ENCODE results near the gene TSPAN32.

GRCh38 chr11:2328021-2328420 lies 26.2 kb downstream of the TSPAN32 start:
- TF ChIP-seq CTCF (IDR thresholded peaks at IDR 0.05; ENCODE audit: extremely low read depth in 1 of 2, insufficient read depth in 1 of 2, low read depth in 1 of 2, low read length in 2 of 2): no peak
- TF ChIP-seq POLR2A (IDR thresholded peaks at IDR 0.05; ENCODE audit: low read depth, low read length): no peak
- no peak for TF ChIP-seq JUN (IDR thresholded peaks at IDR 0.05; ENCODE audit: borderline replicate concordance, insufficient read depth, insufficient read length, low read depth)
- no peak for TF ChIP-seq EZH2 (IDR thresholded peaks at IDR 0.05; ENCODE audit: borderline replicate concordance, low read depth, low read length, severe bottlenecking)
- TF ChIP-seq POLR2AphosphoS5 (IDR thresholded peaks at IDR 0.05; ENCODE audit: insufficient read depth, low read depth, low read length): no peak
- no peak for TF ChIP-seq MAX (IDR thresholded peaks at IDR 0.05; ENCODE audit: insufficient read depth, insufficient read length)

Data from endothelial cell of umbilical vein (primary cell).